CD4-positive, alpha-beta T cell (primary cell): Measurements from ENCODE around the gene KSR2. TPM values are rescaled to one million over a fixed set of nuclear protein-coding genes. Genes with fewer than 3 reads are reported as not detected.

Source experiments
- ATAC-seq: fragments of 200-7000 bp; cut with Tn5 transposase; one replicate; pipeline ENCODE4 v1.10.0; 2022; ENCODE audit warnings: mild to moderate bottlenecking; ENCODE audit not compliant: poor library complexity
- CTCF ChIA-PET: fragments of 350-600 bp; sonication (Branson Sonifier 250); formaldehyde crosslinking; loops from one replicate; lab custom pipeline; 2021; ENCODE audit warnings: antibody characterized with exemption, inconsistent platforms; lab: Charles Lee
- POLR2A ChIA-PET: fragments of 350-600 bp; sonication (Branson Sonifier 250); formaldehyde crosslinking; loops from one replicate; lab custom pipeline; 2021; ENCODE audit warnings: antibody characterized with exemption, inconsistent platforms; lab: Charles Lee
- DNase-seq, 14 experiments: peaks; one replicate each; pipeline ENCODE4 v3.0.0-alpha.2; 2013 to 2020; ENCODE audit warnings: mixed read lengths in 2 of 14
- H3K27ac ChIP-seq, 2 donors: one replicate each; pipeline versions ENCODE4 v1.5.1 to v1.7.0; 2013; ENCODE audit warnings: low read length in 2 of 2, low read depth in 1 of 2, mild to moderate bottlenecking in 1 of 2
- H3K27me3 ChIP-seq, 2 experiments: 1 replicate in 1 of 2; 2 replicates in 1 of 2; pipeline versions ENCODE4 v1.6.1 to v1.7.0; 2013; ENCODE audit warnings: low read length in 2 of 2, control low read depth in 1 of 2, mild to moderate bottlenecking in 1 of 2, moderate library complexity in 1 of 2; ENCODE audit not compliant: insufficient read depth in 2 of 2, control insufficient read depth in 1 of 2
- H3K36me3 ChIP-seq: one replicate; pipeline ENCODE4 v1.6.1; 2013; ENCODE audit warnings: low read length, control low read depth; ENCODE audit not compliant: insufficient read depth
- H3K4me1 ChIP-seq: one replicate; pipeline ENCODE4 v1.6.1; 2013; ENCODE audit warnings: low read length, control low read depth; ENCODE audit not compliant: insufficient read depth
- H3K4me3 ChIP-seq: one replicate; pipeline ENCODE4 v1.5.1; 2013; ENCODE audit warnings: mild to moderate bottlenecking, low read length, moderate library complexity
- H3K9me3 ChIP-seq, 2 experiments: 1 replicate in 1 of 2; 2 replicates in 1 of 2; pipeline versions ENCODE4 v1.6.1 to v1.7.0; 2013; ENCODE audit warnings: low read length in 2 of 2, mild to moderate bottlenecking in 2 of 2, control low read depth in 1 of 2, moderate library complexity in 1 of 2; ENCODE audit not compliant: control insufficient read depth in 1 of 2, insufficient read depth in 1 of 2
- H3K27ac Mint-ChIP-seq: one replicate; pipeline ENCODE4 v1.8.0; 2020; ENCODE audit warnings: mixed read lengths
- H3K27me3 Mint-ChIP-seq: one replicate; pipeline ENCODE4 v1.8.0; 2021; ENCODE audit warnings: mixed read lengths
- H3K36me3 Mint-ChIP-seq: one replicate; pipeline ENCODE4 v1.8.0; 2021; ENCODE audit warnings: low read depth, mixed read lengths
- H3K4me1 Mint-ChIP-seq: one replicate; pipeline ENCODE4 v1.8.0; 2021; ENCODE audit warnings: low read depth, mixed read lengths
- H3K4me3 Mint-ChIP-seq: one replicate; pipeline ENCODE4 v1.8.0; 2020; ENCODE audit warnings: mild to moderate bottlenecking, mixed read lengths
- H3K9me3 Mint-ChIP-seq: one replicate; pipeline ENCODE4 v1.8.0; 2020; ENCODE audit warnings: mixed read lengths
- intact Hi-C, 2 experiments: fragments of 100-400 bp; cut with DNase I in 1 of 2; cut with micrococcal nuclease in 1 of 2; formaldehyde crosslinking; loops; one replicate each; pipeline versions ENCODE4 v1.15.1 to v1.9.0; 2023 to 2025; cut with DNase I, micrococcal nuclease
- total RNA-seq, 174 experiments: library from RNA in 2 of 174; stranded (reverse) in 2 of 174; gene quantifications; one replicate each; pipeline ENCODE4 v1.2.3 and lab custom pipeline; 2021 to 2026
- TF ChIP-seq, protein P1 (sequence below): fragments of 200-600 bp; IDR thresholded peaks from one replicate; pipeline ENCODE4 v1.8.0; 2022; ENCODE audit warnings: antibody characterized with exemption, mild to moderate bottlenecking

KSR2 gene
- total RNA-seq, 2 experiments from 2014 or later, result 0.05 to 0.17 TPM

GRCh38 chr12:117684471-117684870, 284.3 kb downstream of the KSR2 start:
- no peak overlapping the region for H3K27ac ChIP-seq
- peaks cover 0 to 8% of the 10 kb centered on the region in 2 experiments for H3K27me3 ChIP-seq
- peaks cover 0 to 16% of the 10 kb centered on the region in 2 experiments for H3K9me3 ChIP-seq
- Mint-ChIP-seq H3K9me3 (peaks cover 8% of the 10 kb centered on the region), H3K27me3 (peaks cover 23% of the 10 kb centered on the region), H3K27ac (no peak overlapping the region), H3K36me3 (no peaks in the 10 kb centered on the region), H3K4me1 (no peaks in the 10 kb centered on the region), H3K4me3 (no peak overlapping the region)
- H3K4me1 ChIP-seq, result no peaks in the 10 kb centered on the region
- no peak overlapping the region for H3K4me3 ChIP-seq
- intact Hi-C loops, result no loop called here
- ChIA-PET CTCF (no interaction called here), POLR2A (no interaction called here)
- TF ChIP-seq, protein P1, sequence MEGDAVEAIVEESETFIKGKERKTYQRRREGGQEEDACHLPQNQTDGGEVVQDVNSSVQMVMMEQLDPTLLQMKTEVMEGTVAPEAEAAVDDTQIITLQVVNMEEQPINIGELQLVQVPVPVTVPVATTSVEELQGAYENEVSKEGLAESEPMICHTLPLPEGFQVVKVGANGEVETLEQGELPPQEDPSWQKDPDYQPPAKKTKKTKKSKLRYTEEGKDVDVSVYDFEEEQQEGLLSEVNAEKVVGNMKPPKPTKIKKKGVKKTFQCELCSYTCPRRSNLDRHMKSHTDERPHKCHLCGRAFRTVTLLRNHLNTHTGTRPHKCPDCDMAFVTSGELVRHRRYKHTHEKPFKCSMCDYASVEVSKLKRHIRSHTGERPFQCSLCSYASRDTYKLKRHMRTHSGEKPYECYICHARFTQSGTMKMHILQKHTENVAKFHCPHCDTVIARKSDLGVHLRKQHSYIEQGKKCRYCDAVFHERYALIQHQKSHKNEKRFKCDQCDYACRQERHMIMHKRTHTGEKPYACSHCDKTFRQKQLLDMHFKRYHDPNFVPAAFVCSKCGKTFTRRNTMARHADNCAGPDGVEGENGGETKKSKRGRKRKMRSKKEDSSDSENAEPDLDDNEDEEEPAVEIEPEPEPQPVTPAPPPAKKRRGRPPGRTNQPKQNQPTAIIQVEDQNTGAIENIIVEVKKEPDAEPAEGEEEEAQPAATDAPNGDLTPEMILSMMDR, result no peak
- H3K36me3 ChIP-seq, result no peaks in the 10 kb centered on the region
- no peak for ATAC-seq
- no peak for DNase-seq

GRCh38 chr12:117680312-117680711, 288.5 kb downstream of the KSR2 start:
- Histone ChIP-seq H3K27me3 (peaks cover 0 to 5% of the 10 kb centered on the region in 2 experiments), H3K4me3 (no peak overlapping the region), H3K27ac (no peak overlapping the region), H3K9me3 (peaks cover 5 to 9% of the 10 kb centered on the region in 2 experiments), H3K4me1 (no peaks in the 10 kb centered on the region), H3K36me3 (no peaks in the 10 kb centered on the region)
- H3K27ac Mint-ChIP-seq, result no peak overlapping the region
- H3K4me3 Mint-ChIP-seq, result no peak overlapping the region
- DNase-seq (no peak), ATAC-seq (no peak)
- H3K4me1 Mint-ChIP-seq, result no peaks in the 10 kb centered on the region
- H3K27me3 Mint-ChIP-seq, result peaks cover 12% of the 10 kb centered on the region
- ChIA-PET CTCF (no interaction called here), POLR2A (interaction anchor here (0.6 kb wide), 1 partner anchor 10 kb away, joined by 3 read pairs; no protein-coding TSS in a partner anchor)
- H3K9me3 Mint-ChIP-seq, result peaks cover 11% of the 10 kb centered on the region
- no peaks in the 10 kb centered on the region for H3K36me3 Mint-ChIP-seq
- intact Hi-C loops, result no loop called here
- TF ChIP-seq, protein P1, result no peak

- no peak for DNase-seq
- ATAC-seq, result no peak
- CTCF ChIA-PET, result no interaction called here
- Histone ChIP-seq H3K27ac (no peak overlapping the region), H3K9me3 (peaks cover 5 to 7% of the 10 kb centered on the region in 2 experiments), H3K4me3 (no peak overlapping the region), H3K27me3 (peaks cover 0 to 5% of the 10 kb centered on the region in 2 experiments), H3K4me1 (no peaks in the 10 kb centered on the region), H3K36me3 (no peaks in the 10 kb centered on the region)
- POLR2A ChIA-PET, result interaction anchor here (0.6 kb wide), 1 partner anchor 10 kb away, joined by 3 read pairs; no protein-coding TSS in a partner anchor
- Mint-ChIP-seq H3K4me3 (no peak overlapping the region), H3K27me3 (peaks cover 9% of the 10 kb centered on the region), H3K27ac (no peak overlapping the region), H3K36me3 (no peaks in the 10 kb centered on the region), H3K4me1 (no peaks in the 10 kb centered on the region), H3K9me3 (peaks cover 15% of the 10 kb centered on the region)
- intact Hi-C loops, result no loop called here
- TF ChIP-seq, protein P1, result no peak
Observed at GRCh38 chr12:117679776-117680175, 289.0 kb downstream of the KSR2 start.
